Measurements from ENCODE around the gene CD160. TPM values are rescaled to one million over a fixed set of nuclear protein-coding genes. Genes with fewer than 3 reads are reported as not detected.
"Not testable (repeated sequence)": the region's sequence is repeated elsewhere in the genome, so short reads cannot be mapped to it uniquely, and the experiment has no call there.

The CD160 gene
- total RNA-seq, 2 experiments from 2014 or later: not detected

DNA sequence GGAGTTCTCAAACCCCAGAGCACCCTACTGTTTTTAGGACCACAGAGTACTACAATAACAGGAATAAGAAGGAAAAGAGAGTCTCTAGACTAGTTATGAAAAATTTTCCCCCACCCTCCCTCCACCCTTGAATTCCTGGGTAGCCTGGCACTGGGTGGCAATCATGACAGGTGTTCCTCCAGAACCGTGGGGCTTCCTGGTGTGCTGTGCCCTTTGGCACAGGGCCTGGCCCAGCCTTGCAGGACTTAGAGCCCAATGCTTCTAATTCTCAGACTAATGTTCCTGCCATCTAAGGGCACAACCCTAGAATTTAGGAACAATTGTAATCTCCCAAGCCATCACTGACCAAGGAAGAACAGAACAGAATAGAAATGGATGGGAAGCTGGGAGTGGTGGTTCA lies 1.5 kb upstream of the CD160 start:
- intact Hi-C loops (cut with DNase I, micrococcal nuclease): no loop called here
- no peak overlapping the region for H3K27ac Mint-ChIP-seq

GRCh38 chr1:145718465-145718864 lies 834 bp upstream of the CD160 start:
- intact Hi-C loops (cut with DNase I, micrococcal nuclease); POLR2A ChIA-PET; ATAC-seq (ENCODE audit: poor library complexity); H3K36me3 Mint-ChIP-seq (ENCODE audit: low read depth); DNase-seq; H3K27me3 ChIP-seq (ENCODE audit: control insufficient read depth in 1 of 2, insufficient read depth in 2 of 2, low read length in 2 of 2); H3K36me3 ChIP-seq (ENCODE audit: insufficient read depth, low read length); H3K27ac ChIP-seq (ENCODE audit: low read depth in 1 of 2, low read length in 2 of 2); H3K9me3 Mint-ChIP-seq; H3K9me3 ChIP-seq (ENCODE audit: control insufficient read depth in 1 of 2, insufficient read depth in 1 of 2, low read length in 2 of 2); H3K27ac Mint-ChIP-seq; H3K4me3 ChIP-seq (ENCODE audit: low read length); H3K4me1 Mint-ChIP-seq (ENCODE audit: low read depth); CTCF ChIA-PET; H3K4me3 Mint-ChIP-seq: not testable (repeated sequence)
- peaks cover 29% of the 10 kb centered on the region for H3K27me3 Mint-ChIP-seq
- H3K4me1 ChIP-seq (ENCODE audit: insufficient read depth, low read length): peaks cover 14% of the 10 kb centered on the region

More for the DNA sequence above, 1.5 kb upstream of the CD160 start:
- H3K4me3 ChIP-seq (ENCODE audit: low read length): no peak overlapping the region
- CTCF ChIA-PET: no interaction called here
- DNase-seq: no peak
- TF ChIP-seq, protein P1, sequence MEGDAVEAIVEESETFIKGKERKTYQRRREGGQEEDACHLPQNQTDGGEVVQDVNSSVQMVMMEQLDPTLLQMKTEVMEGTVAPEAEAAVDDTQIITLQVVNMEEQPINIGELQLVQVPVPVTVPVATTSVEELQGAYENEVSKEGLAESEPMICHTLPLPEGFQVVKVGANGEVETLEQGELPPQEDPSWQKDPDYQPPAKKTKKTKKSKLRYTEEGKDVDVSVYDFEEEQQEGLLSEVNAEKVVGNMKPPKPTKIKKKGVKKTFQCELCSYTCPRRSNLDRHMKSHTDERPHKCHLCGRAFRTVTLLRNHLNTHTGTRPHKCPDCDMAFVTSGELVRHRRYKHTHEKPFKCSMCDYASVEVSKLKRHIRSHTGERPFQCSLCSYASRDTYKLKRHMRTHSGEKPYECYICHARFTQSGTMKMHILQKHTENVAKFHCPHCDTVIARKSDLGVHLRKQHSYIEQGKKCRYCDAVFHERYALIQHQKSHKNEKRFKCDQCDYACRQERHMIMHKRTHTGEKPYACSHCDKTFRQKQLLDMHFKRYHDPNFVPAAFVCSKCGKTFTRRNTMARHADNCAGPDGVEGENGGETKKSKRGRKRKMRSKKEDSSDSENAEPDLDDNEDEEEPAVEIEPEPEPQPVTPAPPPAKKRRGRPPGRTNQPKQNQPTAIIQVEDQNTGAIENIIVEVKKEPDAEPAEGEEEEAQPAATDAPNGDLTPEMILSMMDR (IDR thresholded peaks at IDR 0.05): no peak
- H3K4me1 Mint-ChIP-seq (ENCODE audit: low read depth): peaks cover 9% of the 10 kb centered on the region
- POLR2A ChIA-PET: no interaction called here
- H3K36me3 ChIP-seq (ENCODE audit: insufficient read depth, low read length): no peaks in the 10 kb centered on the region
- H3K9me3 ChIP-seq (ENCODE audit: control insufficient read depth in 1 of 2, insufficient read depth in 1 of 2, low read length in 2 of 2): no peaks in the 10 kb centered on the region
- no peak overlapping the region for H3K4me3 Mint-ChIP-seq
- H3K27me3 Mint-ChIP-seq: peaks cover 27% of the 10 kb centered on the region
- H3K27me3 ChIP-seq (ENCODE audit: control insufficient read depth in 1 of 2, insufficient read depth in 2 of 2, low read length in 2 of 2): peaks cover 3 to 7% of the 10 kb centered on the region in 2 experiments
- H3K4me1 ChIP-seq (ENCODE audit: insufficient read depth, low read length): peaks cover 14% of the 10 kb centered on the region
- H3K27ac ChIP-seq (ENCODE audit: low read depth in 1 of 2, low read length in 2 of 2): no peak overlapping the region
- H3K36me3 Mint-ChIP-seq (ENCODE audit: low read depth): no peaks in the 10 kb centered on the region
- no peak for ATAC-seq (ENCODE audit: poor library complexity)
- no peaks in the 10 kb centered on the region for H3K9me3 Mint-ChIP-seq

DNA sequence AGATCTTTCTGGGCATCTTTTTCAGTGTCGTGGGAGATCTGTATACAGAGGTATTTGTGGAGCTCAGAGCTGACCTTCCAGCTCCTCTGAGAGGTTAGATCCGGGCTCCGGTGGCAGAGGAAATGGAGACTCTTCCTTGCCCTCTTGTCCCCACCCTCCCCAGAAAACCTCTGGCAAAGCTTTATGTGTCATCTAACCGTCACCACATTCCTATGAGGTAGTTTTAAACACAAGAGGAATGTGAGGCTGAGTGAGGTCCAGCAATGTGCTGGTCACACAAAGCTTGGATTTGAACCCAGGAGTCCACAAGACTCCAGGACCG lies 1.2 kb downstream of the CD160 start:
- no peak overlapping the region for H3K27ac ChIP-seq (ENCODE audit: low read depth in 1 of 2, low read length in 2 of 2)
- no peaks in the 10 kb centered on the region for H3K36me3 ChIP-seq (ENCODE audit: insufficient read depth, low read length)
- POLR2A ChIA-PET: no interaction called here
- H3K4me3 ChIP-seq (ENCODE audit: low read length): no peak overlapping the region
- Mint-ChIP-seq H3K4me1 (ENCODE audit: low read depth) (peaks cover 9% of the 10 kb centered on the region), H3K9me3 (no peaks in the 10 kb centered on the region), H3K27ac (no peak overlapping the region), H3K36me3 (ENCODE audit: low read depth) (no peaks in the 10 kb centered on the region), H3K4me3 (no peak overlapping the region), H3K27me3 (peaks cover 29% of the 10 kb centered on the region)
- H3K27me3 ChIP-seq (ENCODE audit: control insufficient read depth in 1 of 2, insufficient read depth in 2 of 2, low read length in 2 of 2): peaks cover 3 to 7% of the 10 kb centered on the region in 2 experiments
- DNase-seq (no peak), ATAC-seq (ENCODE audit: poor library complexity) (no peak)
- peaks cover 14% of the 10 kb centered on the region for H3K4me1 ChIP-seq (ENCODE audit: insufficient read depth, low read length)
- H3K9me3 ChIP-seq (ENCODE audit: control insufficient read depth in 1 of 2, insufficient read depth in 1 of 2, low read length in 2 of 2): no peaks in the 10 kb centered on the region
- intact Hi-C loops (cut with DNase I, micrococcal nuclease): loop anchor here in 1 of 2 experiments (5.0 kb wide), 1 partner anchor 128 kb away; no protein-coding TSS in a partner anchor
- CTCF ChIA-PET: interaction anchor here (1.3 to 1.9 kb wide), 2 partner anchors 11 kb away, joined by 4 to 5 read pairs; no protein-coding TSS in a partner anchor
- TF ChIP-seq, protein P1 (IDR thresholded peaks at IDR 0.05): no peak

Measured in CD4-positive, alpha-beta T cell (primary cell).